GM18505 (cell line): ENCODE data around the gene ABCC1.
"Not testable (repeated sequence)": the region's sequence is repeated elsewhere in the genome, so short reads cannot be mapped to it uniquely, and the experiment has no call there.

ENCODE experiments used
- ATAC-seq: cut with Tn5 transposase; IDR thresholded peaks from one replicate; pipeline ENCODE4 v1.9.1; 2021; ENCODE audit not compliant: unreplicated experiment
- POLR2A ChIP-seq: IDR thresholded peaks from 4 replicates; pipeline ENCODE4 v1.6.1; 2011; ENCODE audit warnings: borderline replicate concordance; ENCODE audit not compliant: insufficient read depth, insufficient read length; ENCODE audit errors: extremely low read depth

ABCC1 gene

GRCh38 chr16:15980329-15980728 lies 30.9 kb downstream of the ABCC1 start:
- ATAC-seq, result no peak
- no peak for TF ChIP-seq POLR2A

GRCh38 chr16:15981382-15981781 lies 32.0 kb downstream of the ABCC1 start:
- TF ChIP-seq POLR2A, result no peak
- ATAC-seq, result no peak

- ATAC-seq, result not testable (repeated sequence)
Observed at GRCh38 chr16:15982194-15982915, 32.9 kb downstream of the ABCC1 start.

- no peak for ATAC-seq
- TF ChIP-seq POLR2A, result no peak
Observed at GRCh38 chr16:15983898-15984297, 34.5 kb downstream of the ABCC1 start.

- no peak for TF ChIP-seq POLR2A
- ATAC-seq, result no peak
Observed at GRCh38 chr16:15985144-15985543, 35.7 kb downstream of the ABCC1 start.

- TF ChIP-seq POLR2A, result no peak
- no peak for ATAC-seq
Observed at GRCh38 chr16:15986261-15986660, 36.8 kb downstream of the ABCC1 start.

- no peak for TF ChIP-seq POLR2A
- no peak for ATAC-seq
Observed at GRCh38 chr16:15988268-15989013, 39.0 kb downstream of the ABCC1 start.

- ATAC-seq, result no peak
- no peak for TF ChIP-seq POLR2A
Observed at GRCh38 chr16:15990902-15991301, 41.5 kb downstream of the ABCC1 start.

- TF ChIP-seq POLR2A, result no peak
- no peak for ATAC-seq
Observed at GRCh38 chr16:15993128-15993527, 43.7 kb downstream of the ABCC1 start.

- no peak for TF ChIP-seq POLR2A
- ATAC-seq, result no peak
Observed at GRCh38 chr16:15993541-15993940, 44.1 kb downstream of the ABCC1 start.

GRCh38 chr16:15993946-15994665 lies 44.7 kb downstream of the ABCC1 start:
- TF ChIP-seq POLR2A, result no peak
- ATAC-seq, result no peak

GRCh38 chr16:15996432-15997109 lies 47.2 kb downstream of the ABCC1 start:
- TF ChIP-seq POLR2A, result no peak
- no peak for ATAC-seq

- no peak for ATAC-seq
- no peak for TF ChIP-seq POLR2A
Observed at GRCh38 chr16:16000685-16001084, 51.3 kb downstream of the ABCC1 start.
